ENCODE measurements around the gene ADAM12. TPM values are rescaled to one million over a fixed set of nuclear protein-coding genes. Genes with fewer than 3 reads are reported as not detected.

ADAM12 gene
- total and polyA plus RNA-seq, 2 donors (not counting 3 experiments of a cell fraction or from before 2014, with no cell fraction given): 0.22 to 0.33 TPM

DNA sequence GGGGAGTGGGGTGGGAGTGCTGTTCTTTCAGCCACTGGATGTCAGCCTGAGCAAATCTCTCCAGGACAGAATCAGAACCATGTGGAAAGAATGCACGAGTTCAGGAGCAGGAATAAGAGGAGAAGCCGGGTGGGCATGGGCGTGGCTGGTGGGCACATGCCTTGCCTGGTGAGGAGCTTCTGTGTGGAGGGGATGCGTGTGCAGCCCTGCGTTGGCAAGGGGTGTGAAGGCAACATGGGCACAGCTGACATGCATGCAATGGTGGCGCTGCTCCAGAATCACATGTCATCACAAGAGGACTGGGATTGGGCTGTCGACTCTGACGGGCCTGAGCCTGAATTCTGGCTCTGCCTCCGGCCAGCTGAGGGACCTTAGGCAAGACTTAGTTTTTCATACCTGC, 162.1 kb downstream of the ADAM12 start:
- no peaks in the 10 kb centered on the region for H4K20me1 ChIP-seq (replicated peaks; ENCODE audit: control insufficient read depth, extremely low read depth, insufficient read depth, low read length)
- BruUV-seq (replicated peaks): no TSS peak
- dilution Hi-C loops (cut with MboI; ENCODE audit: extremely low pct_ligation_motif_present, low sequenced_read_pairs) (no loop called here), intact Hi-C loops (cut with micrococcal nuclease) (no loop called here)
- no peak overlapping the region for H3K4me3 ChIP-seq (replicated peaks in 1 of 3; ENCODE audit: insufficient read depth in 1 of 3, low read depth in 1 of 3, low read length in 3 of 3)
- H3K36me3 ChIP-seq (ENCODE audit: control insufficient read depth in 2 of 2, extremely low read depth in 1 of 2, insufficient read depth in 2 of 2, low read length in 2 of 2): no peaks in the 10 kb centered on the region
- no peak overlapping the region for H3K27ac ChIP-seq (ENCODE audit: insufficient read depth, low read depth, low read length)
- H3K4me2 ChIP-seq (ENCODE audit: insufficient read depth, low read length): no peak overlapping the region
- no peak overlapping the region for H3K9ac ChIP-seq (replicated peaks; ENCODE audit: extremely low read depth, insufficient read depth, low read length)
- no peaks in the 10 kb centered on the region for H3K9me1 ChIP-seq (replicated peaks; ENCODE audit: control insufficient read depth, extremely low read depth, insufficient read depth, low read length)
- ChIA-PET CTCF (no interaction called here), POLR2A (no interaction called here)
- H3K79me2 ChIP-seq (ENCODE audit: control insufficient read depth, insufficient read depth, low read length): no peaks in the 10 kb centered on the region
- DNase-seq (ENCODE audit: low read depth, low spot score): no peak
- FAIRE-seq: no peak
- no peaks in the 10 kb centered on the region for H3K27me3 ChIP-seq (ENCODE audit: control insufficient read depth in 2 of 2, insufficient read depth in 2 of 2, low read length in 2 of 2)
- TF ChIP-seq POLR2AphosphoS5 (IDR thresholded peaks at IDR 0.05; ENCODE audit: insufficient read depth, low read depth, low read length): no peak
- no peak for TF ChIP-seq GATA2 (IDR thresholded peaks at IDR 0.05; ENCODE audit: insufficient read depth, insufficient read length, low read depth, low read length)
- no peak for TF ChIP-seq JUN (IDR thresholded peaks at IDR 0.05; ENCODE audit: borderline replicate concordance, insufficient read depth, insufficient read length, low read depth)
- no peak for TF ChIP-seq EZH2 (IDR thresholded peaks at IDR 0.05; ENCODE audit: borderline replicate concordance, low read depth, low read length, severe bottlenecking)
- TF ChIP-seq MYC (IDR thresholded peaks at IDR 0.05; ENCODE audit: low read depth, low read length): no peak
- TF ChIP-seq, protein P1, sequence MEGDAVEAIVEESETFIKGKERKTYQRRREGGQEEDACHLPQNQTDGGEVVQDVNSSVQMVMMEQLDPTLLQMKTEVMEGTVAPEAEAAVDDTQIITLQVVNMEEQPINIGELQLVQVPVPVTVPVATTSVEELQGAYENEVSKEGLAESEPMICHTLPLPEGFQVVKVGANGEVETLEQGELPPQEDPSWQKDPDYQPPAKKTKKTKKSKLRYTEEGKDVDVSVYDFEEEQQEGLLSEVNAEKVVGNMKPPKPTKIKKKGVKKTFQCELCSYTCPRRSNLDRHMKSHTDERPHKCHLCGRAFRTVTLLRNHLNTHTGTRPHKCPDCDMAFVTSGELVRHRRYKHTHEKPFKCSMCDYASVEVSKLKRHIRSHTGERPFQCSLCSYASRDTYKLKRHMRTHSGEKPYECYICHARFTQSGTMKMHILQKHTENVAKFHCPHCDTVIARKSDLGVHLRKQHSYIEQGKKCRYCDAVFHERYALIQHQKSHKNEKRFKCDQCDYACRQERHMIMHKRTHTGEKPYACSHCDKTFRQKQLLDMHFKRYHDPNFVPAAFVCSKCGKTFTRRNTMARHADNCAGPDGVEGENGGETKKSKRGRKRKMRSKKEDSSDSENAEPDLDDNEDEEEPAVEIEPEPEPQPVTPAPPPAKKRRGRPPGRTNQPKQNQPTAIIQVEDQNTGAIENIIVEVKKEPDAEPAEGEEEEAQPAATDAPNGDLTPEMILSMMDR (IDR thresholded peaks at IDR 0.05; ENCODE audit: extremely low read depth in 1 of 2, insufficient read depth in 1 of 2, low read depth in 1 of 2, low read length in 2 of 2): no peak
- TF ChIP-seq, protein P2, sequence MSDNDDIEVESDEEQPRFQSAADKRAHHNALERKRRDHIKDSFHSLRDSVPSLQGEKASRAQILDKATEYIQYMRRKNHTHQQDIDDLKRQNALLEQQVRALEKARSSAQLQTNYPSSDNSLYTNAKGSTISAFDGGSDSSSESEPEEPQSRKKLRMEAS (IDR thresholded peaks at IDR 0.05; ENCODE audit: insufficient read depth, insufficient read length): no peak
- no peak for TF ChIP-seq POLR2A (IDR thresholded peaks at IDR 0.05; ENCODE audit: low read depth, low read length)
- TF ChIP-seq FOS (IDR thresholded peaks at IDR 0.05; ENCODE audit: borderline replicate concordance, insufficient read depth, low read length): no peak
- H3K4me1 ChIP-seq (ENCODE audit: control insufficient read depth, extremely low read depth, insufficient read depth, low read length): no peaks in the 10 kb centered on the region
- no peaks in the 10 kb centered on the region for H3K9me3 ChIP-seq (replicated peaks; ENCODE audit: control insufficient read depth, insufficient read depth, low read length)
- no peak overlapping the region for H2AFZ ChIP-seq (ENCODE audit: low read depth, low read length)
